Lower leg skin (tissue), 3 donors: Measurements from ENCODE around the gene TMEM145.

ENCODE experiments used
- POLR2A ChIP-seq, 2 donors: fragments of 450-650 bp; IDR thresholded peaks; one replicate each; pipeline ENCODE4 v1.6.1; 2016 to 2017; ENCODE audit warnings: antibody characterized with exemption in 2 of 2, mild to moderate bottlenecking in 1 of 2, moderate library complexity in 1 of 2
- TF ChIP-seq, protein P1 (sequence below), 3 donors: fragments of 450-650 bp; IDR thresholded peaks; one replicate each; pipeline ENCODE4 v1.5.1; 2016; ENCODE audit warnings: antibody characterized with exemption in 3 of 3, mild to moderate bottlenecking in 3 of 3, moderate library complexity in 2 of 3

DNA sequence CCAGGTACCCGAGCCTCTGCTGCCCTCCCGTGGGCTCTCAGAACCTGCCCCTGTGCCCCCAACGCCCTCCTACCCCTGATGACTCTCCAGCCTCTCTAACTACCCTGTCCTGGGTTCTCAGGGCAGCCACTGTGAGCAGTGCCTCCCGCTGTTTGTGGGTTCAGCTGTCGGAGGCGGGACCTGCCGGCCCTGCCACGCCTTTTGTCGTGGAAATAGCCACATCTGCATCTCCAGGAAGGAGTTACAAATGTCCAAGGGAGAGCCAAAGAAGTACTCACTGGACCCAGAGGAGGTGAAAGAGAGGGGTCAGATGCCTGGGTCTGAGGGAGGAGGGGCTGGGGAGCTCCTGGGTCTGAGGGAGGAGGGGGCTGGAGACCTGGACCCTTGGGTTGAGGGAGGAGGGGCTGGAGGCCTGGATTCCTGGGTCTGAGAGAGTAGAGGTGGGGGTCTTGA lies 57.0 kb downstream of the TMEM145 start:
- TF ChIP-seq, protein P1, sequence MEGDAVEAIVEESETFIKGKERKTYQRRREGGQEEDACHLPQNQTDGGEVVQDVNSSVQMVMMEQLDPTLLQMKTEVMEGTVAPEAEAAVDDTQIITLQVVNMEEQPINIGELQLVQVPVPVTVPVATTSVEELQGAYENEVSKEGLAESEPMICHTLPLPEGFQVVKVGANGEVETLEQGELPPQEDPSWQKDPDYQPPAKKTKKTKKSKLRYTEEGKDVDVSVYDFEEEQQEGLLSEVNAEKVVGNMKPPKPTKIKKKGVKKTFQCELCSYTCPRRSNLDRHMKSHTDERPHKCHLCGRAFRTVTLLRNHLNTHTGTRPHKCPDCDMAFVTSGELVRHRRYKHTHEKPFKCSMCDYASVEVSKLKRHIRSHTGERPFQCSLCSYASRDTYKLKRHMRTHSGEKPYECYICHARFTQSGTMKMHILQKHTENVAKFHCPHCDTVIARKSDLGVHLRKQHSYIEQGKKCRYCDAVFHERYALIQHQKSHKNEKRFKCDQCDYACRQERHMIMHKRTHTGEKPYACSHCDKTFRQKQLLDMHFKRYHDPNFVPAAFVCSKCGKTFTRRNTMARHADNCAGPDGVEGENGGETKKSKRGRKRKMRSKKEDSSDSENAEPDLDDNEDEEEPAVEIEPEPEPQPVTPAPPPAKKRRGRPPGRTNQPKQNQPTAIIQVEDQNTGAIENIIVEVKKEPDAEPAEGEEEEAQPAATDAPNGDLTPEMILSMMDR (IDR thresholded peaks at IDR 0.05) = no peak
- TF ChIP-seq POLR2A (IDR thresholded peaks at IDR 0.05) = no peak
